ENCODE measurements around the gene EIF5B.

- TF ChIP-seq CTCF (IDR thresholded peaks at IDR 0.05) (no peak), POLR2AphosphoS5 (IDR thresholded peaks at IDR 0.05) (no peak)
Observed at GRCh38 chr2:99444222-99444621, 107.0 kb downstream of the EIF5B start.

All from suprapubic skin (tissue), 3 donors.